Middle frontal gyrus (tissue), 1 donor: ENCODE data around the gene NOTUM.
"Not testable (repeated sequence)": the region's sequence is repeated elsewhere in the genome, so short reads cannot be mapped to it uniquely, and the experiment has no call there.

Source experiments
- DNase-seq: peaks from one replicate; pipeline ENCODE4 v3.0.0-alpha.2; 2015; ENCODE audit warnings: low spot score; ENCODE audit errors: extremely low spot score

NOTUM gene

DNA sequence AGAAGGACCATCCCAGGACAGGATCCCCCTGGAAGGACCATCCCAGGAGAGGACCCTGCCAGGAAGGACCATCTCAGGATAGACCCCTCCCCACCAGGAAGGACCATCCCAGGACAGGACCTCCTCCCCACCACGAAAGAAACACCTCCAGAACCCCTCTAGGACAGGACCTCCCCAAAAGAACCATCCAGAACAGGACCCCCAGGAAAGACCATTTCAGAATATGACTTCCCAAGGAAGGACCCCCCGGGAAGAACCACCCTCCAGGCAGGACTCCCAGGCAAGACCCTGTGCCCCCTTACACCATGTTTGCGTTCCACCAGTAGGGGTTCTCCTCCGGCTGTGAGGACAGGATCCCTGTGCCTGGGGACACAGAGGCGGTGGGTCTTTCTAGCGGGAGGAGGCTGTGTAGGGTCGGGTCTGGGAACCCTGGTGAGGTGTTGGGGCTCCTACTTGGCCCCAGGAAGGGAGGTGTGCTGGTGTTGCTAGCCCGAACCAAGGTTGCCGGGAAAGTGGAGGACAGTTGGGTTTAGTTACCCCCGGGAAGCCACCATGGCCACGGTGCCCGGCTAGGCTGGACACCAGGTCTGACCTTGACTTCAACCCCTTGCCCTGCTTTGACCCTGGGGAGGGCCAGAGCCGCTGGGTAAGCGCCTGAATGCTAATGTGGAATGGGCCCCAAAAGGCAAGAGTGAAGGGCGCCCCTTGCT lies 2.2 kb downstream of the NOTUM start:
- DNase-seq = no peak

DNA sequence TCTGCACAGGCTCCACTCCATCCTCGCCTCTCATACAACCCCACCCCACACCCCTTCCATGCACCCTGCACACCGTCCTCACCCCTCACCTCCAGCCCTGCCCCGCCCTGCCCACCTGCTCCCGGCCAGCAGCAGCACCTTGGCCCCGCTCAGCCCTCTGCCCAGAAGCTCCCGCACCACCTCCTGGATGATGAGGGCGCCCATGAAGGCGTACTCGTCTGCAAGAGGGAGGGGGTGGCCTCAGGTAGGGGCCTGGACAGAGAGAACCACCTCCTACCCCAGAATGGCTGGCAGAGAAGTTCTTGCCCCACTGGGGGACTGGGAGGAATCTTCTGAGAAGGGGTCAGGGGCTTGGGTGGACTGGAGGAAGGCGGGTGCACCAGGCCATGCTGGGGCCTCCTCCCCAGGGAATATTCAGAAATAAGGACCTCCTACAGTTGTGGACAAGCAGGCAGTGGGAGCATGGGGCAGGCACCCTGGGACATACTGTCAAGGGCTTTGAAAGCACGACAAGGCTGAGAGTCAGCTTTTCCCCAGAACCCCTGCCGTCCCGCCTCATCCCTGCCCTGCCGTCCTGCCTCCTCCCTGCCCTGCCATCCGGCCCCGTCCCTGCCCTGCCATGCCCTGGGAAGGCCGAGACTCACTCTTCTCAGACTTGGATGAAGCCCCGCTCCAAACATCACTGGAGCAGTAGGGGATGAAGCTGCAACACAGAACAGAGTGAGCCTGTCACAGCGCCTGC lies 3.1 kb downstream of the NOTUM start:
- no peak for DNase-seq

GRCh38 chr17:81956607-81957589 lies 4.1 kb downstream of the NOTUM start:
- DNase-seq = no peak

DNA sequence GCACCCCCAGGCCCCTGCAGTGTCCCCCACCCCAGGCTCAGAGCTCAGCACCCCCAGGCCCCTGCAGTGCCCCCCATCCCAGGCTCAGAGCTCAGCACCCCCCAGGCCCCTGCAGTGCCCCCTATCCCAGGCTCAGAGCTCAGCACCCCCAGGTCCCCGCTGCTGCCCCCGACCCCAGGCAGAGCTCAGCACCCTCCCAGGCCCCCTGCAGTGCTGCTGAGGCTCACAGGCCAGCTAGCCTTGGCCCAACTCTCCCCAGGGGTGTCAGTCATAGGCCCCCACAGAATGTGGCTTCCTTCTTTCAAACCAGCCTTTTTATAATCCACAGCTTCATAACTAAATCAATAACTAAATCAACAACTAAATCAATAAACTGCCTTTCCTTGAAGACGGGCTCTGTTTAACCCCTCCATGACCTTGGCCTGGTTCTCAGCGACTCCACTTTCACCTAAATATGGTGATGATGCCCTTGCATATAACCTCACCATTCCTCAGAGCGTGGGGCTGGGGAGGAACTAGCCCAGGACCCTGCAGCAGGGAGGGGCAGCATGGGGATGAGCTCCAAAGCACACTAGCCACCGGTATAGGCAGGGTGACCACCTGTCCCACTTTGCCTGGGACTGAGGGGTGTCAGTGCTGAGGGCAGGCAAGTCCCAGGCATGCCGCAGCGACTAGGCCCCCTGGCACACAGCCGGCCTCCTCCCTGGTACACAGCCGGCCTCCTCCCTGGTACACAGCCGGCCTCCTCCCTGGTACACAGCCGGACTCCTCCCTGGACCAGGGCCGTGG lies 5.0 kb downstream of the NOTUM start:
- DNase-seq = no peak

GRCh38 chr17:81955058-81955681 lies 5.8 kb downstream of the NOTUM start:
- DNase-seq = no peak

- no peak for DNase-seq
Observed at GRCh38 chr17:81954131-81955057, 6.6 kb downstream of the NOTUM start.

DNA sequence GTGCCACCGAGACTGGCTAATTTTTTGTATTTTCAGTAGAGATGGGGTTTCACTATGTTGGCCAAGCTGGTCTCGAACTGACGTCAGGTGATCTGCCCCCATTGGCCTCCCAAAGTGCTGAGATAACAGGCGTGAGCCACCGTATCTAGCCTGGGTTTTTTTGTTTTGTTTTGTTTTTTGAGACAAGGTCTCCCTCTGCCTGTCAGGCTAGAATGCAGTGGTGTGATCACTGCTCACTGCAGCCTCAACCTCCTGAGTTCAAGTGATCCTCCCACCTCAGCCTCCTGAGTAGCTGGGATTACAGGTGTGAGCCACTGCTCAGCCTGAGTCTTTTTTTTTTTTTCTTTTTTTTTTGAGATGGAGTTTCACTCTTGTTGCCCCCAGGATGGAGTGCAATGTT lies 7.5 kb downstream of the NOTUM start:
- DNase-seq = not testable (repeated sequence)

- no peak for DNase-seq
Observed at GRCh38 chr17:81952792-81953228, 8.2 kb downstream of the NOTUM start.

- no peak for DNase-seq
Observed at GRCh38 chr17:81951785-81952684, 9.0 kb downstream of the NOTUM start.

- no peak for DNase-seq
Observed at GRCh38 chr17:81950501-81950900, 10.5 kb downstream of the NOTUM start.

GRCh38 chr17:81948635-81949378 lies 12.2 kb downstream of the NOTUM start:
- no peak for DNase-seq

DNA sequence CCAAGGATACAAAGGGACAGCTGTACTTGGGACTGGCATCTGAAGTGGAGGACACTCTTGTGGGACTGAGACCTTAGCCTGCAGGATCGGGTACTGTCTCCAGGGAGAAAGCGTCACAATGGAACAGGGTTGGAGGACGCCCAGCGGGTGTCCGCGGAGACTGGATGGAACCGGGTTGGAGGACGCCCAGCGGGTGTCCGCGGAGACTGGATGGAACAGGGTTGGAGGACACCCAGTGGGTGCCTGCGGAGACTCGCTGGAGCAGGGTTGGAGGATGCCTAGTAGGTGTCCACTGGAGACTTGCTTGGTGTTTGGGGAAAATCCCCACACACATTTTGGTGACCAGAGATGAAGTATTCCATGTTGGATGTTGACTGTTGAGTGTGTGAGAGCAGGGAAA lies 13.8 kb downstream of the NOTUM start, which contains the start of gene MYADML2:
Gene MYADML2, minus strand, starts transcription at position 45 of the 400 bp plus-strand sequence. CDS start 5,492 bp downstream, outside the sequence.
- no peak for DNase-seq

DNA sequence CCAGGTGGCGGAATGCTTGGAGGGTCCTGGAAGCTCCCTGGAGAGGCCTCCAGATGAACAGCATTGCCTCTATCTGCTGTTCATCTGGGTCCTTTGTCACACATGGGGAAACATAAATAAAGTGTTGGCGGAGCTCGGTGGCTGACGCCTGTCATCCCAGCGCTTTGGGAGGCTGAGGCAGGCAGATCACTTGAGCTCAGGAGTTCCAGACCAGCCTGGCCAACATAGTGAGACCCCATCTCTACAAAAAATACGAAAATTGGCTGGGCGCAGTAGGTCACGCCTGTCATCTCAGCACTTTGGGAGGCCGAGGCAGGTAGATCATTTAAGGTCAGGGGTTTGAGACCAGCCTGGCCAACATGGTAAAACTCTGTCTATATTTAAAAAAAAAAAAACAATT lies 16.1 kb downstream of the NOTUM start:
- DNase-seq = no peak

GRCh38 chr17:81942167-81942553 lies 18.8 kb downstream of the NOTUM start:
- DNase-seq = no peak

- no peak for DNase-seq
Observed at GRCh38 chr17:81941484-81942166, 19.4 kb downstream of the NOTUM start.

GRCh38 chr17:81940538-81941483 lies 20.2 kb downstream of the NOTUM start:
- no peak for DNase-seq
